Keratinocyte (primary cell): ENCODE data around the gene GABRR2. TPM values are rescaled to one million over a fixed set of nuclear protein-coding genes. Genes with fewer than 3 reads are reported as not detected.

Experiments
- DNase-seq: peaks from one replicate; pipeline ENCODE4 v3.0.0-alpha.2; 2011; ENCODE audit warnings: low read depth, missing footprints, low spot score
- FAIRE-seq: peaks from 2 replicates; lab custom pipeline; 2011; peaks lifted over from hg19 to GRCh38; lab: Jason Lieb, UNC
- H2AFZ ChIP-seq: 2 replicates; pipeline ENCODE4 v1.6.0; 2012; ENCODE audit warnings: low read length, control low read depth, inconsistent platforms; ENCODE audit not compliant: control insufficient read depth
- H3K27ac ChIP-seq: 2 replicates; pipeline ENCODE4 v1.5.1; 2011; ENCODE audit warnings: low read length; ENCODE audit not compliant: control insufficient read depth, insufficient read depth
- H3K27me3 ChIP-seq: 3 replicates; pipeline ENCODE4 v1.6.0; 2011; ENCODE audit warnings: low read length; ENCODE audit not compliant: control insufficient read depth, insufficient read depth; ENCODE audit errors: extremely low read depth
- H3K36me3 ChIP-seq, 2 experiments: 2 replicates in 1 of 2; 3 replicates in 1 of 2; pipeline ENCODE4 v1.5.1; 2011; ENCODE audit warnings: low read length in 2 of 2, mild to moderate bottlenecking in 1 of 2; ENCODE audit not compliant: control insufficient read depth in 2 of 2, insufficient read depth in 2 of 2; ENCODE audit errors: extremely low read depth in 1 of 2
- H3K4me1 ChIP-seq: 3 replicates; pipeline ENCODE4 v1.5.1; 2011; ENCODE audit warnings: low read length; ENCODE audit not compliant: control insufficient read depth, insufficient read depth; ENCODE audit errors: extremely low read depth
- H3K4me2 ChIP-seq: 3 replicates; pipeline ENCODE4 v1.6.0; 2011; ENCODE audit warnings: low read depth, low read length; ENCODE audit not compliant: control insufficient read depth, insufficient read depth; ENCODE audit errors: extremely low read depth
- H3K4me3 ChIP-seq, 3 experiments: fragments of 200-600 bp in 1 of 3; sonication (generic) in 1 of 3; 2 replicates in 2 of 3; 3 replicates in 1 of 3; pipeline ENCODE4 v1.5.1; 2011 to 2016; ENCODE audit warnings: low read length in 3 of 3, mild to moderate bottlenecking in 3 of 3, control low read depth in 2 of 3, inconsistent platforms in 1 of 3, low read depth in 1 of 3, mixed read lengths in 1 of 3, mixed run types in 1 of 3, moderate library complexity in 1 of 3; ENCODE audit not compliant: control insufficient read depth in 2 of 3, insufficient read depth in 2 of 3; ENCODE audit errors: extremely low read depth in 1 of 3
- H3K79me2 ChIP-seq: 2 replicates; pipeline ENCODE4 v1.6.0; 2012; ENCODE audit warnings: low read length; ENCODE audit not compliant: control insufficient read depth, insufficient read depth
- H3K9ac ChIP-seq: 3 replicates; pipeline ENCODE4 v1.6.0; 2011; ENCODE audit warnings: low read length; ENCODE audit not compliant: control insufficient read depth, insufficient read depth; ENCODE audit errors: extremely low read depth
- H3K9me1 ChIP-seq: 3 replicates; pipeline ENCODE4 v1.6.0; 2011; ENCODE audit warnings: low read length; ENCODE audit not compliant: control insufficient read depth, insufficient read depth; ENCODE audit errors: extremely low read depth
- H3K9me3 ChIP-seq: 2 replicates; pipeline ENCODE4 v1.5.1; 2012; ENCODE audit warnings: low read depth, low read length; ENCODE audit not compliant: control insufficient read depth
- H4K20me1 ChIP-seq: 3 replicates; pipeline ENCODE4 v1.6.0; 2011; ENCODE audit warnings: low read length; ENCODE audit not compliant: control insufficient read depth, insufficient read depth; ENCODE audit errors: extremely low read depth
- CTCF ChIP-seq, 3 experiments: IDR thresholded peaks in 1 of 3; conservative IDR thresholded peaks in 1 of 3; optimal IDR thresholded peaks in 1 of 3; 2 replicates in 2 of 3; 3 replicates in 1 of 3; pipeline versions ENCODE3 to v1.5.1; 2011; ENCODE audit warnings: low read length in 3 of 3, mild to moderate bottlenecking in 3 of 3, moderate library complexity in 2 of 3, control low read depth in 1 of 3, inconsistent platforms in 1 of 3; ENCODE audit not compliant: insufficient read depth in 2 of 3; ENCODE audit errors: extremely low read depth in 1 of 3
- EZH2 ChIP-seq: IDR thresholded peaks from one replicate; pipeline ENCODE4 v1.6.1; 2012; ENCODE audit warnings: inconsistent platforms, mild to moderate bottlenecking, low read length, moderate library complexity
- dilution Hi-C: fragments of 300-500 bp; cut with MboI; formaldehyde crosslinking; loops from one replicate; pipeline ENCODE4 v1.7.0; 2020; ENCODE audit warnings: low sequenced_read_pairs; ENCODE audit not compliant: extremely low pct_ligation_motif_present
- polyA plus RNA-seq, 5 experiments: library from polyadenylated mRNA; depleted of rRNA in 3 of 5; stranded (reverse) in 3 of 5; stranded (forward) in 1 of 5; unstranded in 1 of 5; fragments of >200 nt; gene quantifications; 1 replicate in 1 of 5; 2 replicates in 3 of 5; 3 replicates in 1 of 5; pipeline versions ENCODE4 v1.2.1 to v1.2.3, GENCODE V29; 2011 to 2012; ENCODE audit warnings: missing spikeins in 2 of 5, low read depth in 1 of 5, low replicate concordance in 1 of 5

Gene GABRR2
- polyA plus RNA-seq, 1 donor (not counting 4 experiments of a cell fraction or from before 2014, with no cell fraction given) = 0.03 TPM

DNA sequence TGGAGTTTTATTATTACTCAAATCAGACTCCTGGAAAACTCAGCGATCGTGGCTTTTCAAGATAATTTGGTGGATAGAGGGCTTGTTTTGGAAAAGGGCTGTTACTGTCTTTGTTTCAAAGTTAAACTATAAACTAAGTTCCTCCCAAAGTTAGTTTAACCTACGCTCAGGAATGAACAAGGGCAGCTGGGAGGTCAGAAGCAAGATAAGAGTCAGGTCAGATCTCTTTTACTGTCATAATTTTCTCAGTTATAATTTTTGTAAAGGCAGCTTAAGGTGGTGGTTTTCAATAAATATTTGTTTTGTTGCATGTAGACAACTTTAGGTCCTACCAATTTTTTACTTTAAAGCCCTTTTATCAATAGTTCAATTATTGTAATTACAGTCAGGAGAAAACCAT is 9.2 kb upstream of the GABRR2 start:
- FAIRE-seq (no peak), DNase-seq (no peak)
- TF ChIP-seq EZH2 = no peak
- no peak for TF ChIP-seq CTCF (optimal IDR thresholded peaks at IDR 0.05 in 1 of 3, IDR thresholded peaks at IDR 0.05 in 1 of 3, conservative IDR thresholded peaks at IDR 0.05 in 1 of 3; ENCODE audit: extremely low read depth in 1 of 3, insufficient read depth in 2 of 3, low read length in 3 of 3)
- no peak overlapping the region for H3K4me2 ChIP-seq
- no peaks in the 10 kb centered on the region for H3K9me1 ChIP-seq
- H3K4me1 ChIP-seq = no peaks in the 10 kb centered on the region
- H3K9ac ChIP-seq = no peak overlapping the region
- no peaks in the 10 kb centered on the region for H3K27me3 ChIP-seq
- H3K79me2 ChIP-seq = no peaks in the 10 kb centered on the region
- no peak overlapping the region for H3K27ac ChIP-seq
- dilution Hi-C loops = no loop called here
- H3K36me3 ChIP-seq = peaks cover 0 to 1% of the 10 kb centered on the region in 2 experiments
- H2AFZ ChIP-seq = no peak overlapping the region
- no peaks in the 10 kb centered on the region for H3K9me3 ChIP-seq
- no peak overlapping the region for H3K4me3 ChIP-seq
- H4K20me1 ChIP-seq = no peaks in the 10 kb centered on the region

DNA sequence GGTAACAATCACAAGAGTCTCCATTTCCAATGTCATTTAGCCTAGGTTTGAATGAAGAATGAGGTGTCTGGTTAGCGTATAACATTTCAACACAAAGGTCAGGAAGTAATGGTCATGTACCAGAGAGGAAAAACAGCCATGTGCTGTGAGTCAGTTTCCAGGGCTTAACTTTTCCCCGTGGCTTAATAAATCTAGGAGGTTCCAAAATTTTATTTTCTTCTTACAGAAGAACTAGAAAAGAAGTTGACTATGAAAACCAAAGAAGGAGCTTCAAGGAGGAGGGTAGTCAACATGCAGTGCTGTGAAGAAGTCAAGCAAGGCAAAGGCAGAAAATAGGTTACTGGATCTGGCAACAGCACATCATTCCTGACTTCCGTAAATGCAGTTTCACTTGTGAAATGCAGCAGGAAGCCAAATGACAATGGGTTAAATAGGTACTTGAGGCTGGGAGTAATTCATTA is 8.4 kb upstream of the GABRR2 start:
- no peaks in the 10 kb centered on the region for H3K9me1 ChIP-seq
- H4K20me1 ChIP-seq = no peaks in the 10 kb centered on the region
- no peak overlapping the region for H3K4me3 ChIP-seq
- no peaks in the 10 kb centered on the region for H3K4me1 ChIP-seq
- no peaks in the 10 kb centered on the region for H3K27me3 ChIP-seq
- H3K36me3 ChIP-seq = peaks cover 0 to 1% of the 10 kb centered on the region in 2 experiments
- DNase-seq = no peak
- H2AFZ ChIP-seq = no peak overlapping the region
- no peaks in the 10 kb centered on the region for H3K9me3 ChIP-seq
- H3K79me2 ChIP-seq = no peaks in the 10 kb centered on the region
- H3K9ac ChIP-seq = no peak overlapping the region
- no peak for FAIRE-seq
- H3K4me2 ChIP-seq = no peak overlapping the region
- dilution Hi-C loops = no loop called here
- TF ChIP-seq CTCF (optimal IDR thresholded peaks at IDR 0.05 in 1 of 3, IDR thresholded peaks at IDR 0.05 in 1 of 3, conservative IDR thresholded peaks at IDR 0.05 in 1 of 3; ENCODE audit: extremely low read depth in 1 of 3, insufficient read depth in 2 of 3, low read length in 3 of 3) (no peak), EZH2 (no peak)
- H3K27ac ChIP-seq = no peak overlapping the region
